ENCODE data around the gene CNOT3.

DNA sequence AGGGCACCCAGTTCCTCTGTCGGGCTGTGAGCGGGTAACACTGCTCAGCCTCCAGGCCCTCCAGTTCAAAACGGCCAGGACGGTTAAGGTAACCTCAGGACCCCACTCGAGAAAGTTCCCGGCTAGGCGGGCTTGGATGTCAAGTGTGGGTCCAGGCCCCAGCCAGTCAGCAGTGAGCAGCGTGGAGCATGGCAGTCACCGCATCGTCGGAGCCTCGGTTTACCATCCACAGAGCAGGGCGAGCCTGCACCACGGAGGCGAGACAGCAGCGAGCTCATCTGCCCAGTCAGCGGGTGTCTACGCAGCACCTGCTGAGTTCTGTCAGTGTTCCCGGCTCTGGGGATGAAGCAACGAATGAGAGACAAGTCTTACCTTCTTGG lies 8.0 kb upstream of the CNOT3 start:
- TF ChIP-seq, protein P1, sequence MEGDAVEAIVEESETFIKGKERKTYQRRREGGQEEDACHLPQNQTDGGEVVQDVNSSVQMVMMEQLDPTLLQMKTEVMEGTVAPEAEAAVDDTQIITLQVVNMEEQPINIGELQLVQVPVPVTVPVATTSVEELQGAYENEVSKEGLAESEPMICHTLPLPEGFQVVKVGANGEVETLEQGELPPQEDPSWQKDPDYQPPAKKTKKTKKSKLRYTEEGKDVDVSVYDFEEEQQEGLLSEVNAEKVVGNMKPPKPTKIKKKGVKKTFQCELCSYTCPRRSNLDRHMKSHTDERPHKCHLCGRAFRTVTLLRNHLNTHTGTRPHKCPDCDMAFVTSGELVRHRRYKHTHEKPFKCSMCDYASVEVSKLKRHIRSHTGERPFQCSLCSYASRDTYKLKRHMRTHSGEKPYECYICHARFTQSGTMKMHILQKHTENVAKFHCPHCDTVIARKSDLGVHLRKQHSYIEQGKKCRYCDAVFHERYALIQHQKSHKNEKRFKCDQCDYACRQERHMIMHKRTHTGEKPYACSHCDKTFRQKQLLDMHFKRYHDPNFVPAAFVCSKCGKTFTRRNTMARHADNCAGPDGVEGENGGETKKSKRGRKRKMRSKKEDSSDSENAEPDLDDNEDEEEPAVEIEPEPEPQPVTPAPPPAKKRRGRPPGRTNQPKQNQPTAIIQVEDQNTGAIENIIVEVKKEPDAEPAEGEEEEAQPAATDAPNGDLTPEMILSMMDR (IDR thresholded peaks at IDR 0.05), result no peak
- no peak for TF ChIP-seq EZH2 (IDR thresholded peaks at IDR 0.05; ENCODE audit: borderline replicate concordance, insufficient read depth, low read depth, low read length, poor library complexity, severe bottlenecking)
